ENCODE measurements around the gene MYO10. TPM values are rescaled to one million over a fixed set of nuclear protein-coding genes. Genes with fewer than 3 reads are reported as not detected.
"Not testable (repeated sequence)": the region's sequence is repeated elsewhere in the genome, so short reads cannot be mapped to it uniquely, and the experiment has no call there.

MYO10 gene
- total RNA-seq (ENCODE audit: low replicate concordance) = 37.1 and 324 TPM in 2 replicates

DNA sequence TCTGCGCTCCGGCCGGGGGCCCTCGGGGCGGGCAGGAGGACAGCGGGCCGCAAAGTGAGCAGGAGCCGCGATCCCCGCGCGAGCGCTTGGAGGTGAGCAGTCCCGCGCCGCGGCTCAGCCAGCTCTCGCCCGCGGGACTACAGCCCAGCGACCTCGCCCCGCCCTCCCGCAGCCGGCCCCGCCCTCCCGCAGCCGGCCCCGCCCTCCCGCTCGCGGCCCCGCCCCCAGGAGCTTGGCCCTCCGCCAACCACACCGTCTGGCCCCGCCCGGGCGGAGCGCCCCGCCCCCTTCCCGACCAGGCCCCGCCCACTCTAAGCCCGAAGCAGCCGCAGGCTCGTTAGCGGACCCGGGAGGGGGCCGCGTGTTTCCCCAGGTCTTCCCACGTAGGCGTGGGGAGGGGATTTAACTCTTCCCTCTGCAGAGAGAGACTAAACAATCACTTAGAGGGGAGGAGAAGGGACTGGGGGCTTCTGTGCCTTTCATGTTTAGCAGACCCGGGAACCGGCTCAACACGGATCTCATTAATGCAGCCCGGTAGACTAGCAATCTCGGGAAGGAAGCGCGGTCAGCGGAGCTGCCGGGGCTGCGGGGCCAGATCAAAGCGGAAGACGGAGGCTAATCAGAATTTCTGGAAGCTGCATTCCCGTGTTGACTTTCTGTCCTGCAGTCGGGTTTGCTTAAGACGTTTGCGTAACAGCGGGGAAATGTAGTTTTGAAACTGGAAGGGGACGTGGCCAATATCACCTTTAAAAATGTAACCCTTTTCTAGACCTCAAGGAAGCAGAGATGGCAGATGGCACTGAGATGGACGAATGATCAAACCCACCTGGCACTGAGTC is at the start of gene MYO10:
Gene MYO10, minus strand, starts transcription at position 139 of the 839 bp plus-strand sequence. CDS start 480 bp downstream, outside the sequence.
- TF ChIP-seq, protein P1, sequence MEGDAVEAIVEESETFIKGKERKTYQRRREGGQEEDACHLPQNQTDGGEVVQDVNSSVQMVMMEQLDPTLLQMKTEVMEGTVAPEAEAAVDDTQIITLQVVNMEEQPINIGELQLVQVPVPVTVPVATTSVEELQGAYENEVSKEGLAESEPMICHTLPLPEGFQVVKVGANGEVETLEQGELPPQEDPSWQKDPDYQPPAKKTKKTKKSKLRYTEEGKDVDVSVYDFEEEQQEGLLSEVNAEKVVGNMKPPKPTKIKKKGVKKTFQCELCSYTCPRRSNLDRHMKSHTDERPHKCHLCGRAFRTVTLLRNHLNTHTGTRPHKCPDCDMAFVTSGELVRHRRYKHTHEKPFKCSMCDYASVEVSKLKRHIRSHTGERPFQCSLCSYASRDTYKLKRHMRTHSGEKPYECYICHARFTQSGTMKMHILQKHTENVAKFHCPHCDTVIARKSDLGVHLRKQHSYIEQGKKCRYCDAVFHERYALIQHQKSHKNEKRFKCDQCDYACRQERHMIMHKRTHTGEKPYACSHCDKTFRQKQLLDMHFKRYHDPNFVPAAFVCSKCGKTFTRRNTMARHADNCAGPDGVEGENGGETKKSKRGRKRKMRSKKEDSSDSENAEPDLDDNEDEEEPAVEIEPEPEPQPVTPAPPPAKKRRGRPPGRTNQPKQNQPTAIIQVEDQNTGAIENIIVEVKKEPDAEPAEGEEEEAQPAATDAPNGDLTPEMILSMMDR (IDR thresholded peaks at IDR 0.05; ENCODE audit: insufficient read depth, low read length) = no peak
- H3K4me3 ChIP-seq (ENCODE audit: low read depth, low read length) = peak within 1 kb of the TSS; percentile 92
- peak; percentile 83 for DNase-seq (ENCODE audit: low read depth)

DNA sequence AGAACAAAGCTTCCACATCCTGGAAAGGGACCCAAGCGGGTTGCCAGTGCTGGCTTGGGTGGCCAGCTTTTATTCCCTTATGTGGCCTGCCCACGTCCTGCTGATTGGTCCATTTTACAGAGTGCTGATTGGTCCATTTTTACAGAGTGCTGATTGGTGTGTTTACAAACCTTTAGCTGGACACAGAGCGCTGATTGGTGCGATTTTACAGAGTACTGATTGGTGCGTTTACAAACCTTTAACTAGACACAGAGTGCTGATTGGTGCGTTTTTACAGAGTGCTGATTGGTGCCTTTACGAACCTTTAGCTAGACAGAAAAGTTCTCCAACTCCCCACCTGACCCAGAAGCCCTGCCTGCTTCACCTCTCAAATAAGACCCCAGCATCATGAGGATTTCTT is 49.2 kb upstream of the MYO10 start:
- DNase-seq (ENCODE audit: low read depth); H3K4me3 ChIP-seq (ENCODE audit: low read depth, low read length): not testable (repeated sequence)

DNA sequence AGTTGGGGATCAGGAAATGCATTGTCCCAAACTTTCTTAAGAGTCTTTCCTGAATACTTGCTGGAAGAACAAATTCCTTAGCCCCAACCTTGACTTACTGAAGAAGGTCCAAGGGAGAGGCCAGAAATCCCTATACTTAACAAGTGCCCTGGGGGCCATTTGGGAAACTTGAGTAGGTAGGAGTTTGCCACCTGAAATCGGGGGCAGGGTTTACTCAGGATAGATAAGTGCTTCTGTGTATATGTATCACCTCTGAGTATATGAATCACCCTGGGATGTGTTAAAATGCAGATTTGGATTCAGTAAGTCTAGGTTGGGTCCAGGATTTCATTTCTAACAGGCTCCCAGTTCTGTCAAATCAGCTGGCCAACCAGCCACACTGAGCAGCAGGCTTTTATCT is 47.9 kb upstream of the MYO10 start:
- no peak overlapping the region for H3K4me3 ChIP-seq (ENCODE audit: low read depth, low read length)
- no peak for DNase-seq (ENCODE audit: low read depth)
- TF ChIP-seq, protein P1 (IDR thresholded peaks at IDR 0.05; ENCODE audit: insufficient read depth, low read length) = no peak

DNA sequence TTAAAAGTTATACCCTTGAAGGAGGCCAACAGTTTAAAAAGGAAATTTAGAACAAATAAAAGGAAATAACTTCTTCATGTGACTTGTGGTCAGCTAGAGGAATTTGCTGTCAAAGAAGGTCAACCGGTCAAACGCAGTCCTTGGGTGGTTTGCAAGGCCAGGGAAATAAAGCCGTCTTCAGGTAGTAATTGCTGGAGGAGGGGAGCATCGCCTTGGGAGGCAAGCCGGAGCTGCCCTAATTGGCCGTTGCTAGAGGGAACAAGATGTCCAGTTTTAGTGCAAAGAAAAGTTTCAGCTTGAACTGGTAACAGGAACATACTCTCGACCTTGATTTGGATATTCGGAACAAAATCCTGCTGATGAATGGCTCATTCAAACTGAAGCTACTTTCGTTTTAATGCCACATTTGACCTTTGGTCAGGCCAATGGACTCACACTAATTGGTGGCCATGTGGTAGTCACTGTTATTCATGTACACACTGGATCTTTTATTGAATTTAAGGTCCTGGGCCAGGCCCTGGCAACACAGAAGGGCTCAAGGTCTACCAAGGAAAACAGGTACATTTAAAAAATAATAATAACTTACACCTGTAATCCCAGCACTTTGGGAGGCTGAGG is 47.0 kb upstream of the MYO10 start:
- TF ChIP-seq, protein P1 (IDR thresholded peaks at IDR 0.05; ENCODE audit: insufficient read depth, low read length) = no peak
- DNase-seq (ENCODE audit: low read depth) = peak; percentile 25
- no peak overlapping the region for H3K4me3 ChIP-seq (ENCODE audit: low read depth, low read length)

DNA sequence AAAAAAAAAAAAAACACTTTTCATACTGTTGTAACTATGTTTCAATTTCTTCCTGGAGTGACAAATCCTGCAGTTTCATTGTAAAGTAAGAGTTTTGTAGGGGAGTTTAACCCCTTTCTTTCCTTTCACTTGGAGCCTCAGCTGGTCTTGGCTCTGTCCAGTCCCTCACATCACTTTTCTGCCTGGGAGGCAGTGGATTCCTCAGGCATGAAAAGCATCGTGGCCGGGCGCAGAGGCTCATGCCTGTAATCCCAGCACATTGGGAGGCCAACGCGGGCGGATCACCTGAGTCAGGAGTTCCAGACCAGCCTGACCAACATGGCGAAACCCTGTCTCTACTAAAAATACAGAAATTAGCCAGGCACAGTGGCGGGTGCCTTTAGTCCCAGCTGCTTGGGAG is 45.6 kb upstream of the MYO10 start:
- H3K4me3 ChIP-seq (ENCODE audit: low read depth, low read length) = no peak overlapping the region
- no peak for DNase-seq (ENCODE audit: low read depth)
- TF ChIP-seq, protein P1 (IDR thresholded peaks at IDR 0.05; ENCODE audit: insufficient read depth, low read length) = no peak

DNA sequence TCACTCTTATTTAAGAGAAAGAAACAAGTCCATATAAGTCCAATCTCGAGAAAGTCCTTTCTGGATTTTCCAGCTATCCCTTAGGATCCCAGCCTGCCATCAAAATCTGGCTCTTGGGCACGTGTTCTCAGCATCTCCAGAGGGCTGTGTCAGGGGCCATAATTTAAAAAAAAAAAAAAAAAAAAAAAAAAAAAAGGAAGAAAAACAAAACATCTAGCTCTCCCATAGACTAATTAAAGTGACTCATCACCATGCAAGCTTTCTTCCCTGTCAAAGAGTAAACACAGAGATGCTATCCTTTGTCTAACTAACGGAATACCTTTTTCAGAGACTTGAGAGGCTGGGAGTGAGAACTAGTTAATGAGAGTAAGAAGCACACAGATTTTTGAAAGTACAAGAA is 44.9 kb upstream of the MYO10 start:
- TF ChIP-seq, protein P1 (IDR thresholded peaks at IDR 0.05; ENCODE audit: insufficient read depth, low read length) = no peak
- H3K4me3 ChIP-seq (ENCODE audit: low read depth, low read length) = no peak overlapping the region
- DNase-seq (ENCODE audit: low read depth) = no peak

DNA sequence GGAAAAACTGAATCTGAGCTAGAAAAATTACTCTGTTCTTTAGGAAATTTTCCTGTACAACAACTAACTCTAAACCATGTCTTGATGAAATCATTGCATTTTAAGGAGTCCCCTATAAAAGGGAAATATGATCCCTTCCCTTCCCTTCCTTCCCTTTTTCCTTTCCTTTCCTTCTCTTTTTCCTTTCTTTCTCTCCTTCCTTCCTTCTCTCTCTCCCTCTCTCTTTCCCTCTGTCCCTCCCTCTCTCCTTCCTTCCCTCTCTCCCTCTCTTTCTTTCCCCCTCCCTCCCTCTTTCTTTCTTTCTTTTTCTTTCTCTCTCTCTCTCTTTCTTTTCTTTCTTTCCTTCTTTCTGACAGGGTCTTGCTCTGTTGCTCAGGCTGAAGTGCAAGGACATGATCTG is 42.2 kb upstream of the MYO10 start:
- no peak for DNase-seq (ENCODE audit: low read depth)
- TF ChIP-seq, protein P1 (IDR thresholded peaks at IDR 0.05; ENCODE audit: insufficient read depth, low read length) = no peak
- no peak overlapping the region for H3K4me3 ChIP-seq (ENCODE audit: low read depth, low read length)
